GM23248 (cell line): ENCODE measurements around the gene AMPD3. TPM values are rescaled to one million over a fixed set of nuclear protein-coding genes. Genes with fewer than 3 reads are reported as not detected.

Source experiments
- DNase-seq: peaks from one replicate; pipeline ENCODE4 v3.0.0-alpha.2; 2015
- H2AFZ ChIP-seq: fragments of 200-600 bp; sonication (generic); 2 replicates; pipeline ENCODE4 v1.6.1; 2016; ENCODE audit warnings: antibody characterized with exemption
- H3F3A ChIP-seq: fragments of 200-600 bp; sonication (generic); 2 replicates; pipeline ENCODE4 v1.6.1; 2016; ENCODE audit warnings: mild to moderate bottlenecking, antibody characterized with exemption, mixed run types; ENCODE audit not compliant: insufficient read depth
- H3K27ac ChIP-seq: fragments of 200-600 bp; sonication (generic); 2 replicates; pipeline ENCODE4 v1.5.1; 2016; ENCODE audit warnings: mild to moderate bottlenecking
- H3K27me3 ChIP-seq: fragments of 200-600 bp; sonication (generic); replicated peaks from 2 replicates; pipeline ENCODE4 v1.6.1; 2016; ENCODE audit warnings: mild to moderate bottlenecking; ENCODE audit not compliant: insufficient read depth
- H3K36me3 ChIP-seq: fragments of 200-600 bp; sonication (generic); 2 replicates; pipeline ENCODE4 v1.6.1; 2016; ENCODE audit warnings: low read depth, mild to moderate bottlenecking
- H3K4me1 ChIP-seq: fragments of 200-600 bp; sonication (generic); 2 replicates; pipeline ENCODE4 v1.6.1; 2016; ENCODE audit warnings: mild to moderate bottlenecking; ENCODE audit not compliant: insufficient read depth
- H3K4me2 ChIP-seq: fragments of 200-600 bp; sonication (generic); one replicate; pipeline ENCODE4 v1.6.1; 2016; ENCODE audit warnings: mild to moderate bottlenecking; ENCODE audit not compliant: unreplicated experiment
- H3K4me3 ChIP-seq: fragments of 200-600 bp; sonication (generic); 2 replicates; pipeline ENCODE4 v1.5.1; 2016; ENCODE audit warnings: mild to moderate bottlenecking
- H3K79me2 ChIP-seq: fragments of 200-600 bp; sonication (generic); 2 replicates; pipeline ENCODE4 v1.6.1; 2016; ENCODE audit warnings: mild to moderate bottlenecking; ENCODE audit not compliant: insufficient read depth
- H3K9ac ChIP-seq: fragments of 200-600 bp; sonication (generic); 2 replicates; pipeline ENCODE4 v1.6.1; 2016; ENCODE audit warnings: mild to moderate bottlenecking
- H3K9me2 ChIP-seq: fragments of 200-600 bp; sonication (generic); 2 replicates; pipeline ENCODE4 v1.6.1; 2016; ENCODE audit warnings: mixed run types, mild to moderate bottlenecking, moderate library complexity; ENCODE audit not compliant: insufficient read depth
- H3K9me3 ChIP-seq: fragments of 200-600 bp; sonication (generic); one replicate; pipeline ENCODE4 v1.6.1; 2017; ENCODE audit warnings: low read depth
- H4K20me1 ChIP-seq: fragments of 200-600 bp; sonication (generic); 2 replicates; pipeline ENCODE4 v1.6.0; 2016; ENCODE audit not compliant: insufficient read depth
- EZH2 ChIP-seq: fragments of 200-600 bp; sonication (generic); IDR thresholded peaks from 2 replicates; pipeline ENCODE4 v1.6.1; 2018; ENCODE audit warnings: antibody characterized with exemption, mild to moderate bottlenecking; ENCODE audit not compliant: insufficient read depth, poor library complexity, severe bottlenecking
- EZH2phosphoT487 ChIP-seq: fragments of 200-600 bp; sonication (generic); IDR thresholded peaks from 2 replicates; pipeline ENCODE4 v1.6.1; 2018; ENCODE audit warnings: antibody characterized with exemption, moderate library complexity, mild to moderate bottlenecking, low read depth; ENCODE audit not compliant: insufficient read depth
- WGBS, 2 experiments: methylation state at CpG; one replicate each; pipeline ENCODE4 v1.1.6; 2015 to 2017; ENCODE audit warnings: low lambda C conversion rate in 2 of 2, low coverage in 1 of 2; ENCODE audit errors: missing lambda C conversion rate in 2 of 2; 5-methylcytosine and 5-hydroxymethylcytosine counted together
- in situ Hi-C: fragments of 300-500 bp; cut with MboI; formaldehyde crosslinking; loops from 2 replicates; pipeline ENCODE4 v1.15.0; 2020
- polyA plus RNA-seq: library from polyadenylated mRNA; unstranded; fragments of >200 nt; fragmentation: Nextera tagmentation; extraction: Ambion mirVana; gene quantifications from 2 replicates; pipeline ENCODE4 v1.2.1, GENCODE V29; 2016
- total RNA-seq: library from RNA; depleted of rRNA; stranded (reverse); fragments of >200 nt; shearing (Covaris generic); gene quantifications from 2 replicates; pipeline ENCODE4 v1.2.3, GENCODE V29; 2014

The AMPD3 gene
- total and polyA plus RNA-seq, 2 experiments from 2014 or later, result 3.3 to 4.9 TPM

DNA sequence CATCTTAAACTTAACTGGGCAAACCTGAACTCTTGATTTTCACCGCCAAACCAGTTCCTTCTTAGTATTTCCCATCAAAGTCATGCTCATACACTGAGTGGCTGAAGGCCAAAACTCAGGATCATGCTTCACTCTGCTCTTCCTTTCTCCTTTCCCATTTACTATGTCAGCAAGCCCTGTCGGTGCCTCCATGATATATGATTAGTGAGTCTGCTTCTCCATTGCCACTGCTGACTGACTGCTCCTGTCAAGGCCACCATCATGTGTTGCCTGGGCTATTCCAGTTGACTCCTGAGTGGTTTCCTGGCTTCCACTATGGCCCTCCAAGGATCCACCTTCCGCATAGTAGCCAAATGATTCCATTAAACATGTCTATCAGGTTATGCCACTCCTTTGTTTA, 42.8 kb upstream of the AMPD3 start:
- no peak overlapping the region for H2AFZ ChIP-seq
- H3K4me1 ChIP-seq, result peaks cover 16% of the 10 kb centered on the region
- H3K36me3 ChIP-seq, result no peaks in the 10 kb centered on the region
- H3F3A ChIP-seq, result peaks cover 5% of the 10 kb centered on the region
- no peaks in the 10 kb centered on the region for H3K9me2 ChIP-seq
- no peak for DNase-seq
- no peak overlapping the region for H3K4me2 ChIP-seq
- H3K27ac ChIP-seq, result no peak overlapping the region
- no peaks in the 10 kb centered on the region for H3K9me3 ChIP-seq
- no peaks in the 10 kb centered on the region for H3K27me3 ChIP-seq
- in situ Hi-C loops, result no loop called here
- H3K79me2 ChIP-seq, result no peaks in the 10 kb centered on the region
- no peak for TF ChIP-seq EZH2
- no peak for TF ChIP-seq EZH2phosphoT487
- H3K4me3 ChIP-seq, result no peak overlapping the region
- WGBS, 2 experiments, result 93 to 100% methylated on average over 3 of the region's 3 CpGs
- H3K9ac ChIP-seq, result no peak overlapping the region
- H4K20me1 ChIP-seq, result no peaks in the 10 kb centered on the region

DNA sequence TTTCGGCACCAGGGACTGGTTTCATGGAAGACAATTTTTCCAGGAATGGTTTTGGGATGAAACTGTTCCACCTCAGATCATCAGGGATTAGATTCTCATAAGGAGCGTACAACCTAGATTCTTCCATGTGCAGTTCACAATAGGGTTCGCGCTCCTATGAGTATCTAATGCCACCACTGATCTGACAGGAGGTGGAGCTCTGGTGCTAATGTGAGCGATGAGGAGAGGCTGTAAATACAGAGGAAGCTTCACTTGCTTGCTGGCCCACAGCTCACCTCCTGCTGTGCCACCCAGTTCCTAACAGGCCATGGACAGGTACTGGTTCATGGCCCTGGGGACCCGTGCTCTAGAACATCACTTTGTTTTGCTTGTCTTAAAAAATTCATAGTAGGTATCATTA, 41.8 kb upstream of the AMPD3 start:
- H3K27me3 ChIP-seq, result no peaks in the 10 kb centered on the region
- peaks cover 11% of the 10 kb centered on the region for H3K4me1 ChIP-seq
- TF ChIP-seq EZH2phosphoT487 (no peak), EZH2 (no peak)
- H2AFZ ChIP-seq, result no peak overlapping the region
- in situ Hi-C loops, result no loop called here
- H3K9me3 ChIP-seq, result no peaks in the 10 kb centered on the region
- WGBS, 2 experiments, result 75 to 79% methylated on average over 6 of the region's 6 CpGs
- H3K9me2 ChIP-seq, result no peaks in the 10 kb centered on the region
- DNase-seq, result no peak
- H3K79me2 ChIP-seq, result no peaks in the 10 kb centered on the region
- H3K4me2 ChIP-seq, result no peak overlapping the region
- no peak overlapping the region for H3K9ac ChIP-seq
- H4K20me1 ChIP-seq, result no peaks in the 10 kb centered on the region
- no peak overlapping the region for H3K27ac ChIP-seq
- no peak overlapping the region for H3K4me3 ChIP-seq
- H3F3A ChIP-seq, result peaks cover 8% of the 10 kb centered on the region; the same call in 1 of the 2 replicates
- no peaks in the 10 kb centered on the region for H3K36me3 ChIP-seq

DNA sequence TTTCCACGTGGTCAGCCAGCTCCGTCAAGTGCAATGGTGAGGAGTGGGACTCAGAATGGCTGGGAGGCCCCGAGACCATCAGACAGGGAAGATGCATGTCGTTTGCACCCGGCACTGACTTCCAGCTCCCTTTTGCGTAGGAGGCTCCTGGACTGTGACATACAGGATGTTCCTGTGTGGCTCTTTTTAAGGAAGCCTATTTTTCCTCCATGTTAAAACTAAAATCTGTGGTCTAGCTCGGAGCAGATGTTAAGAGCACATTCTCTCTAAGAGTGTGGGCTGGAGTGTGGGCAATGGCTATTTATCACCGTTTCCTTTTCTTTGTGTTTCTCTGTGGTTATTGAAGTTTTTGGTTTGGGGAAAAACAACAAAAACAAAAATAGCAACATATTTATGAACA, 40.9 kb upstream of the AMPD3 start:
- no peak for TF ChIP-seq EZH2phosphoT487
- TF ChIP-seq EZH2, result no peak
- peaks cover 17% of the 10 kb centered on the region; the same call in 1 of the 2 replicates for H3F3A ChIP-seq
- in situ Hi-C loops, result no loop called here
- no peaks in the 10 kb centered on the region for H3K36me3 ChIP-seq
- H3K4me3 ChIP-seq, result no peak overlapping the region
- H3K27me3 ChIP-seq, result no peaks in the 10 kb centered on the region
- no peaks in the 10 kb centered on the region for H3K9me3 ChIP-seq
- H3K4me2 ChIP-seq, result peak overlapping the region; percentile 50
- H3K27ac ChIP-seq, result peak overlapping the region; percentile 24
- H4K20me1 ChIP-seq, result no peaks in the 10 kb centered on the region
- peak overlapping the region; percentile 60 for H2AFZ ChIP-seq
- no peak for DNase-seq
- peak overlapping the region; percentile 28; the same call in 1 of the 2 replicates for H3K9ac ChIP-seq
- H3K79me2 ChIP-seq, result no peaks in the 10 kb centered on the region
- 59 to 61% methylated on average over 8 of the region's 8 CpGs for WGBS, 2 experiments
- H3K4me1 ChIP-seq, result peaks cover 20% of the 10 kb centered on the region
- H3K9me2 ChIP-seq, result no peaks in the 10 kb centered on the region

DNA sequence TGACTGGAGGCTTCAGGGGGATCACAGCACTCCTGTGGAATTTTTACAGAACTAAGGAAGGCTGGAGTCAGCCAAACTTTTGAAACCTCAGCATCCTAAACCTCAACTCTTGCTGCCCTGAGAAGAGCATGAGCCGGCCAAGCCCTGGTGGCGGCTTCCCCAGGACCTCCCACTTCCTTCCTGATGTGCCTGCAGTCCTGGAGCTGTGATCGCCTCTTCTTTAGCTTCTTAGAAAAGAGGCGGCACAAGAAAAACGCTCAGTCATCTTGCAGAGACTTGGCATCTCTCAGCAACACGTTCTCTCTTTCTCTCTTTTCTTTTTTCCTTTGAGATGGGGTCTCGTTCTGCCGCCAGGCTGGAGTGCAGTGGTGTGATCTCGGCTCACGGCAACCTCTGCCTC, 40.4 kb upstream of the AMPD3 start:
- Histone ChIP-seq H3K36me3 (no peaks in the 10 kb centered on the region), H3K79me2 (no peaks in the 10 kb centered on the region), H3K4me2 (peak overlapping the region; percentile 50), H3F3A (peaks cover 21% of the 10 kb centered on the region; the same call in 1 of the 2 replicates), H3K9me3 (no peaks in the 10 kb centered on the region), H3K27me3 (no peaks in the 10 kb centered on the region), H3K9ac (peak overlapping the region; percentile 28; the same call in 1 of the 2 replicates), H3K27ac (peak overlapping the region; percentile 24), H3K4me3 (no peak overlapping the region), H4K20me1 (no peaks in the 10 kb centered on the region), H2AFZ (peak overlapping the region; percentile 60), H3K4me1 (peaks cover 20% of the 10 kb centered on the region), H3K9me2 (no peaks in the 10 kb centered on the region)
- 54 to 56% methylated on average over 10 of the region's 10 CpGs for WGBS, 2 experiments
- TF ChIP-seq EZH2phosphoT487 (no peak), EZH2 (no peak)
- in situ Hi-C loops, result no loop called here
- peak; percentile 66 for DNase-seq
